CD14-positive monocyte (primary cell): ENCODE data around the gene ELOVL6. TPM values are rescaled to one million over a fixed set of nuclear protein-coding genes. Genes with fewer than 3 reads are reported as not detected.
A peak's percentile ranks its signal among the peaks of the same experiment; 100 is the strongest.

ENCODE experiments used
- DNase-seq, 3 donors: peaks; one replicate each; pipeline ENCODE4 v3.0.0-alpha.2; 2011 to 2022
- H2AFZ ChIP-seq: 2 replicates; pipeline ENCODE4 v1.6.0; 2012; ENCODE audit warnings: mild to moderate bottlenecking, low read depth, low read length, inconsistent platforms; ENCODE audit not compliant: insufficient read depth, poor library complexity, severe bottlenecking
- H3K27ac ChIP-seq, 2 donors: 1 replicate in 1 of 2; 2 replicates in 1 of 2; pipeline ENCODE4 v1.5.1; 2012 to 2013; ENCODE audit warnings: low read length in 2 of 2, control low read depth in 1 of 2, inconsistent platforms in 1 of 2, low read depth in 1 of 2, mild to moderate bottlenecking in 1 of 2
- H3K27me3 ChIP-seq, 2 donors: one replicate each; pipeline versions ENCODE4 v1.6.0 to v1.6.1; 2011 to 2013; ENCODE audit warnings: low read length in 2 of 2; ENCODE audit not compliant: control insufficient read depth in 2 of 2, insufficient read depth in 2 of 2
- H3K36me3 ChIP-seq, 2 donors: replicated peaks in 1 of 2; 1 replicate in 1 of 2; 2 replicates in 1 of 2; pipeline versions ENCODE4 v1.5.1 to v1.6.1; 2012 to 2013; ENCODE audit warnings: low read length in 2 of 2, control low read depth in 1 of 2, inconsistent platforms in 1 of 2, mild to moderate bottlenecking in 1 of 2; ENCODE audit not compliant: insufficient read depth in 2 of 2, control insufficient read depth in 1 of 2
- H3K4me1 ChIP-seq, 2 donors: 1 replicate in 1 of 2; 2 replicates in 1 of 2; pipeline versions ENCODE4 v1.5.1 to v1.6.1; 2012 to 2013; ENCODE audit warnings: low read length in 2 of 2, control low read depth in 1 of 2, inconsistent platforms in 1 of 2, mild to moderate bottlenecking in 1 of 2, moderate library complexity in 1 of 2; ENCODE audit not compliant: insufficient read depth in 2 of 2, control insufficient read depth in 1 of 2
- H3K4me2 ChIP-seq: replicated peaks from 2 replicates; pipeline ENCODE3; 2012; ENCODE audit warnings: low read length, moderate library complexity, mild to moderate bottlenecking; ENCODE audit not compliant: poor library complexity, severe bottlenecking; ENCODE audit errors: extremely low read depth
- H3K4me3 ChIP-seq, 3 experiments: fragments of 200-600 bp in 1 of 3; sonication (generic) in 1 of 3; replicated peaks in 1 of 3; 1 replicate in 2 of 3; 2 replicates in 1 of 3; pipeline ENCODE4 v1.5.1; 2011 to 2013; ENCODE audit warnings: low read length in 3 of 3, mild to moderate bottlenecking in 3 of 3, control low read depth in 2 of 3, low read depth in 2 of 3, inconsistent platforms in 1 of 3, moderate library complexity in 1 of 3
- H3K79me2 ChIP-seq: 2 replicates; pipeline ENCODE4 v1.6.0; 2012; ENCODE audit warnings: mild to moderate bottlenecking, control low read depth, inconsistent platforms, low read length, moderate library complexity; ENCODE audit not compliant: insufficient read depth
- H3K9ac ChIP-seq: 2 replicates; pipeline ENCODE4 v1.6.0; 2017; ENCODE audit warnings: low read length, mild to moderate bottlenecking; ENCODE audit not compliant: insufficient read depth, poor library complexity, severe bottlenecking
- H3K9me3 ChIP-seq, 2 donors: replicated peaks in 1 of 2; 1 replicate in 1 of 2; 2 replicates in 1 of 2; pipeline versions ENCODE4 v1.5.1 to v1.6.1; 2012 to 2013; ENCODE audit warnings: low read length in 2 of 2, control low read depth in 1 of 2; ENCODE audit not compliant: control insufficient read depth in 1 of 2, insufficient read depth in 1 of 2
- H4K20me1 ChIP-seq: 2 replicates; pipeline ENCODE4 v1.6.0; 2012; ENCODE audit warnings: mild to moderate bottlenecking, low read length, control low read depth, moderate library complexity; ENCODE audit not compliant: insufficient read depth
- H3K27ac Mint-ChIP-seq, 7 donors: one replicate each; pipeline ENCODE4 v1.8.0; 2020; ENCODE audit warnings: mild to moderate bottlenecking in 7 of 7, mixed read lengths in 7 of 7, moderate library complexity in 6 of 7, inconsistent platforms in 2 of 7
- H3K27me3 Mint-ChIP-seq, 3 donors: one replicate each; pipeline ENCODE4 v1.8.0; 2021 to 2022; ENCODE audit warnings: low read depth in 3 of 3, mild to moderate bottlenecking in 3 of 3, mixed read lengths in 3 of 3, moderate library complexity in 3 of 3, inconsistent platforms in 1 of 3
- H3K36me3 Mint-ChIP-seq, 2 donors: one replicate each; pipeline ENCODE4 v1.8.0; 2020; ENCODE audit warnings: mixed read lengths in 2 of 2, inconsistent platforms in 1 of 2, mild to moderate bottlenecking in 1 of 2
- H3K4me1 Mint-ChIP-seq: one replicate; pipeline ENCODE4 v1.8.0; 2020; ENCODE audit warnings: mild to moderate bottlenecking, mixed read lengths
- H3K4me3 Mint-ChIP-seq, 2 donors: one replicate each; pipeline ENCODE4 v1.8.0; 2020; ENCODE audit warnings: mild to moderate bottlenecking in 2 of 2, mixed read lengths in 2 of 2, moderate library complexity in 1 of 2
- H3K9me3 Mint-ChIP-seq, 7 donors: one replicate each; pipeline ENCODE4 v1.8.0; 2020 to 2022; ENCODE audit warnings: mixed read lengths in 7 of 7, mild to moderate bottlenecking in 6 of 7, moderate library complexity in 6 of 7, inconsistent platforms in 2 of 7
- CTCF ChIP-seq: fragments of 200-600 bp; IDR thresholded peaks from one replicate; pipeline ENCODE4 v1.8.0; 2022; ENCODE audit warnings: antibody characterized with exemption, mild to moderate bottlenecking
- WGBS: methylation state at CpG from one replicate; pipeline ENCODE4 v1.1.5; 2013; ENCODE audit warnings: missing lambda C conversion rate; ENCODE audit not compliant: insufficient coverage; 5-methylcytosine and 5-hydroxymethylcytosine counted together
- intact Hi-C, 2 donors: fragments of 100-400 bp; cut with micrococcal nuclease; formaldehyde crosslinking; loops; one replicate each; pipeline versions ENCODE4 v1.15.0 to v1.15.1; 2023
- polyA plus RNA-seq, 3 donors: library from polyadenylated mRNA; depleted of rRNA in 1 of 3; unstranded in 2 of 3; stranded (reverse) in 1 of 3; fragments of 300-500 nt in 2 of 3; fragments of >200 nt in 1 of 3; fragmentation: Illumina TruSeq in 2 of 3; gene quantifications; 1 replicate in 2 of 3; 2 replicates in 1 of 3; pipeline ENCODE4 v1.2.3, GENCODE V29; 2012 to 2021

Gene ELOVL6
- polyA plus RNA-seq, 3 donors = 0.11 to 0.19 TPM; not detected in 1

- no peaks in the 10 kb centered on the region for H3K27me3 ChIP-seq
- H3K36me3 ChIP-seq = no peaks in the 10 kb centered on the region
- H3K9ac ChIP-seq = no peak overlapping the region
- DNase-seq = peak; percentile 9 to 79 (median 59)
- Mint-ChIP-seq H3K4me3 (peak overlapping the region in 1 of 2 donors; percentile 70), H3K27ac (peak overlapping the region in 6 of 7 donors; percentile 55 to 89 (median 64)), H3K27me3 (peaks cover 0 to 2% (median 0%) of the 10 kb centered on the region in 3 donors), H3K9me3 (peaks cover 0 to 2% (median 0%) of the 10 kb centered on the region in 7 donors), H3K36me3 (no peaks in the 10 kb centered on the region), H3K4me1 (peaks cover 32% of the 10 kb centered on the region)
- no peaks in the 10 kb centered on the region for H4K20me1 ChIP-seq
- H3K9me3 ChIP-seq = no peaks in the 10 kb centered on the region
- H3K4me1 ChIP-seq = peaks cover 25 to 33% of the 10 kb centered on the region in 2 donors
- intact Hi-C loops = no loop called here
- H3K27ac ChIP-seq = peak overlapping the region in 1 of 2 donors; percentile 60
- no peak overlapping the region for H2AFZ ChIP-seq
- TF ChIP-seq CTCF = no peak
- H3K4me2 ChIP-seq = peak overlapping the region; percentile 58
- no peaks in the 10 kb centered on the region for H3K79me2 ChIP-seq
- peak overlapping the region in 1 of 3 experiments; percentile 19 for H3K4me3 ChIP-seq
These were observed 90.5 kb downstream of the ELOVL6 start for GRCh38 chr4:110107866-110108265.

GRCh38 chr4:110106931-110107296 is 91.5 kb downstream of the ELOVL6 start:
- Histone ChIP-seq H3K9me3 (no peaks in the 10 kb centered on the region), H3K79me2 (no peaks in the 10 kb centered on the region), H4K20me1 (no peaks in the 10 kb centered on the region), H3K27ac (peak overlapping the region in 1 of 2 donors; percentile 24), H3K9ac (no peak overlapping the region), H3K36me3 (no peaks in the 10 kb centered on the region), H3K4me2 (peak overlapping the region; percentile 6), H2AFZ (no peak overlapping the region), H3K4me1 (peaks cover 25 to 33% of the 10 kb centered on the region in 2 donors), H3K27me3 (no peaks in the 10 kb centered on the region), H3K4me3 (no peak overlapping the region)
- DNase-seq = peak; percentile 16 to 79 (median 43)
- Mint-ChIP-seq H3K4me3 (no peak overlapping the region), H3K9me3 (peaks cover 0 to 3% (median 0%) of the 10 kb centered on the region in 7 donors), H3K4me1 (peaks cover 32% of the 10 kb centered on the region), H3K36me3 (no peaks in the 10 kb centered on the region), H3K27me3 (peaks cover 0 to 2% (median 0%) of the 10 kb centered on the region in 3 donors), H3K27ac (peak overlapping the region in 6 of 7 donors; percentile 58 to 83 (median 70))
- no CpG with 5 or more reads among the region's 1 CpG for WGBS
- TF ChIP-seq CTCF = no peak
- intact Hi-C loops = no loop called here
